NT2/D1 (cell line): ENCODE results near the gene PASK.

Experiments used
- SUZ12 ChIP-seq: IDR thresholded peaks from 2 replicates; pipeline ENCODE4 v1.6.1; 2011; ENCODE audit not compliant: insufficient read length, insufficient read depth; ENCODE audit errors: extremely low read depth
- YY1 ChIP-seq: IDR thresholded peaks from 2 replicates; pipeline ENCODE4 v1.6.1; 2011; ENCODE audit not compliant: insufficient read length, insufficient read depth
- ZNF274 ChIP-seq: IDR thresholded peaks from 2 replicates; pipeline ENCODE4 v1.6.1; 2011; ENCODE audit warnings: mild to moderate bottlenecking, low read depth, low read length

- TF ChIP-seq SUZ12 = no peak
- no peak for TF ChIP-seq YY1
- TF ChIP-seq ZNF274 = no peak
Observed at GRCh38 chr2:241161646-241162281, 12.5 kb upstream of the PASK start.
